Right ventricle myocardium inferior (tissue), 1 donor: Measurements from ENCODE around the gene SF3B5. TPM values are rescaled to one million over a fixed set of nuclear protein-coding genes. Genes with fewer than 3 reads are reported as not detected.
"Not testable (repeated sequence)": the region's sequence is repeated elsewhere in the genome, so short reads cannot be mapped to it uniquely, and the experiment has no call there.

Experiments used
- ATAC-seq: fragments of 200-7000 bp; cut with Tn5 transposase; one replicate; pipeline ENCODE4 v1.9.1; 2020; ENCODE audit warnings: mild to moderate bottlenecking, moderate library complexity
- DNase-seq: peaks from one replicate; pipeline ENCODE4 v3.0.0; 2021; ENCODE audit errors: missing footprints
- intact Hi-C: fragments of 100-400 bp; cut with DNase I; formaldehyde crosslinking; loops from one replicate; pipeline ENCODE4 v1.11.0; 2022
- total RNA-seq: library from RNA; stranded (reverse); fragmentation: NEBNext Ultra II Directional; extraction: Animal tissue kit (Norgen Biotek cat#: 25700); gene quantifications from one replicate; pipeline ENCODE4 v1.2.1, GENCODE V29; 2021
- donor health status: DM: no; HTN: yes; CAD: no; lungs with severe emphysema.

The SF3B5 gene
- total RNA-seq, 1 donor from 2014 or later: 121 TPM

GRCh38 chr6:144113366-144113765 is 18.0 kb upstream of the SF3B5 start:
- intact Hi-C loops: no loop called here
- no peak for DNase-seq
- no peak for ATAC-seq

GRCh38 chr6:144110210-144110609 is 14.8 kb upstream of the SF3B5 start:
- intact Hi-C loops: no loop called here
- DNase-seq (no peak), ATAC-seq (no peak)

GRCh38 chr6:144106206-144106605 is 10.8 kb upstream of the SF3B5 start:
- ATAC-seq (no peak), DNase-seq (no peak)
- intact Hi-C loops: loop anchor here (5.0 kb wide), 1 partner anchor 46 kb away; the partner anchor contains the start of gene STX11

- no peak for DNase-seq
- intact Hi-C loops: loop anchor here (1.0 to 5.0 kb wide), 4 partner anchors 47 to 374 kb away; partner anchors contain the start of genes STX11 and UTRN
- ATAC-seq: peak; percentile 86
Observed at GRCh38 chr6:144104898-144105487, 9.6 kb upstream of the SF3B5 start.

- ATAC-seq (no peak), DNase-seq (no peak)
- intact Hi-C loops: loop anchor here (2.0 kb wide), 1 partner anchor 374 kb away; no protein-coding TSS in a partner anchor
Observed at GRCh38 chr6:144104488-144104887, 9.1 kb upstream of the SF3B5 start.

- no peak for DNase-seq
- no peak for ATAC-seq
- intact Hi-C loops: no loop called here
Observed at GRCh38 chr6:144103026-144103563, 7.7 kb upstream of the SF3B5 start.

- no peak for ATAC-seq
- DNase-seq: no peak
- intact Hi-C loops: no loop called here
Observed at GRCh38 chr6:144098993-144099392, 3.6 kb upstream of the SF3B5 start.

- intact Hi-C loops: loop anchor here (1.0 kb wide), 1 partner anchor 583 kb away; the partner anchor contains the start of gene FUCA2
Observed at GRCh38 chr6:144094731-144095133, 641 bp downstream of the SF3B5 start.

GRCh38 chr6:144093658-144094057 is 1.7 kb downstream of the SF3B5 start:
- DNase-seq (no peak), ATAC-seq (no peak)
- intact Hi-C loops: no loop called here

More at GRCh38 chr6:144094731-144095133, 641 bp downstream of the SF3B5 start:
- no peak for DNase-seq
- ATAC-seq: peak; percentile 3

- intact Hi-C loops: no loop called here
- DNase-seq (no peak), ATAC-seq (no peak)
Observed at GRCh38 chr6:144093236-144093635, 2.1 kb downstream of the SF3B5 start.

GRCh38 chr6:144090384-144090783 is 5.0 kb downstream of the SF3B5 start:
- DNase-seq (no peak), ATAC-seq (no peak)
- intact Hi-C loops: no loop called here

GRCh38 chr6:144087789-144088426 is 7.5 kb downstream of the SF3B5 start:
- ATAC-seq: no peak
- no peak for DNase-seq
- intact Hi-C loops: no loop called here

- ATAC-seq (no peak), DNase-seq (no peak)
- intact Hi-C loops: no loop called here
Observed at GRCh38 chr6:144086959-144087358, 8.4 kb downstream of the SF3B5 start.

GRCh38 chr6:144083172-144083571 is 12.2 kb downstream of the SF3B5 start:
- no peak for ATAC-seq
- intact Hi-C loops: no loop called here

GRCh38 chr6:144082412-144082811 is 13.0 kb downstream of the SF3B5 start:
- ATAC-seq, DNase-seq, intact Hi-C loops: not testable (repeated sequence)

More at GRCh38 chr6:144083172-144083571, 12.2 kb downstream of the SF3B5 start:
- no peak for DNase-seq

GRCh38 chr6:144077871-144078270 is 17.5 kb downstream of the SF3B5 start:
- no peak for ATAC-seq
- intact Hi-C loops: no loop called here
- no peak for DNase-seq

- DNase-seq (no peak), ATAC-seq (no peak)
- intact Hi-C loops: no loop called here
Observed at GRCh38 chr6:144075875-144076274, 19.5 kb downstream of the SF3B5 start.

- DNase-seq: no peak
- ATAC-seq: no peak
- intact Hi-C loops: no loop called here
Observed at GRCh38 chr6:144075187-144075586, 20.2 kb downstream of the SF3B5 start.

GRCh38 chr6:144073024-144073423 is 22.3 kb downstream of the SF3B5 start:
- intact Hi-C loops: no loop called here
- ATAC-seq (no peak), DNase-seq (no peak)

GRCh38 chr6:144069506-144069905 is 25.9 kb downstream of the SF3B5 start:
- DNase-seq (no peak), ATAC-seq (no peak)
- intact Hi-C loops: no loop called here
